Stimulated activated CD8-positive, alpha-beta memory T cell treated with anti-CD3 and anti-CD28 coated beads, Interleukin-12 subunit alpha, Interleukin-12 subunit beta, amount 100 ng/mL, for 1 hour (primary cell): Measurements from ENCODE around the gene ZNF280A.
"Not testable (repeated sequence)": the region's sequence is repeated elsewhere in the genome, so short reads cannot be mapped to it uniquely, and the experiment has no call there.

Experiments
- DNase-seq: peaks from one replicate; pipeline ENCODE4 v3.0.0-alpha.2; 2020; ENCODE audit warnings: low read depth

Gene ZNF280A

GRCh38 chr22:22513619-22514018 is 6.5 kb downstream of the ZNF280A start:
- no peak for DNase-seq

GRCh38 chr22:22512951-22513350 is 7.1 kb downstream of the ZNF280A start:
- no peak for DNase-seq

DNA sequence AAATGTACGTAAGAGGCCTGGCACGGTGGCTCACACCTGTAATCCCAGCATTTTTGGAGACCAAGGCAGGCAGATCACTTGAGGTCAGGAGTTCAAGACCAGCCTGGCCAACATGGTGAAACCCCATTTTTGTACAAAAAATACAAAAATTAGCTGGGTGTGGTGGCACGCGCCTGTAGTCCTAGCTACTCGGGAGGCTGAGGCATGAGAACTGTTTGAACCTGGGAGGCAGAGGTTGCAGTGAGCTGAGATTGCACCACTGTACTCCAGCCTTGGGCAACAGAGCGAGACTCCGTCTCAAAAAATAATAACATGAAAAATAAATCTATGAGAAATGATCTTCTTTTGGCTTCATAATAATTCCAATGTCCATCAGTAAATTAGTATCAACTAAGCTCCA is 9.2 kb downstream of the ZNF280A start:
- DNase-seq, result not testable (repeated sequence)

DNA sequence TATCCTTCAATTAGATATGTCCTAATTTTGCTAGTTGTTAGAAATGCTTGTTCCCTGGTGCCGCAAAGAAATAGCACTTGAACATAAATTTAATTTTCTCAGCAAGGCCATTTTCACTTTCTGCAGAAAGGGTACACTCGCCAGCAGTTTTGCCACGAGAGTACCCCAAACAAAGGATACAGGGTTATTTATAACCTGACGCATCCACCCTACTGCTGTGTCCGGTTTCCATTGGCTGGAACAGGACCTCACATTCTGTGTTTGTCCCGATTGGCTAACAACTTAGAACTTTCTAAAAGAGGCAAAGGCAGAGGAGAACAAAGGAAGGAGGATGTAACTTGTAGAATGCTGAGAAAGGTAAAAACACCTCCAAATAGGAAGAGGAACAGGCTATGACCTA is 10.2 kb downstream of the ZNF280A start:
- DNase-seq, result not testable (repeated sequence)

- DNase-seq, result peak; percentile 60
Measured at GRCh38 chr22:22508274-22509176, 11.5 kb downstream of the ZNF280A start, which contains the start of gene ZNF280B. TSS of gene ZNF280B (minus strand) at chr22:22508742. CDS start at chr22:22489398, 19,344 bp downstream.

GRCh38 chr22:22507743-22508273 is 12.3 kb downstream of the ZNF280A start:
- no peak for DNase-seq

- DNase-seq, result no peak
Measured at GRCh38 chr22:22506736-22507135, 13.3 kb downstream of the ZNF280A start.

- no peak for DNase-seq
Measured at GRCh38 chr22:22498267-22498666, 21.8 kb downstream of the ZNF280A start.

DNA sequence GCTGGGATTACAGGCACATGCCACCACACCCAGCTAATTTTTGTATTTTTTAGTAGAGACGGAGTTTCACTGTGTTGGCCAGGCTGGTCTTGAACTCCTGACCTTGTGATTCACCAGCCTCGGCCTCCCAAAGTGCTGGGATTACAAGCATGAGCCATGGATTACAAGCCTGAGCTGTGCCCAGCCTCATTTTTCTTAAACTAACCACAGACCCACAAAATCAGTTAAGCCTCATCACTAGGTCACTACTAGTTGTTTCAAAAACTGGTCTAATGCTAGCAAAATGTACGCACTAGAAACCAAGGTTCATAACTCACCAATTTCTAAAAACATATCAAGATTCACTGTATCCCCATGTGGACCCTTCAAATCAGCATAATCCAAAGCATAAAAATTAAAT is 28.5 kb downstream of the ZNF280A start:
- DNase-seq, result not testable (repeated sequence)

DNA sequence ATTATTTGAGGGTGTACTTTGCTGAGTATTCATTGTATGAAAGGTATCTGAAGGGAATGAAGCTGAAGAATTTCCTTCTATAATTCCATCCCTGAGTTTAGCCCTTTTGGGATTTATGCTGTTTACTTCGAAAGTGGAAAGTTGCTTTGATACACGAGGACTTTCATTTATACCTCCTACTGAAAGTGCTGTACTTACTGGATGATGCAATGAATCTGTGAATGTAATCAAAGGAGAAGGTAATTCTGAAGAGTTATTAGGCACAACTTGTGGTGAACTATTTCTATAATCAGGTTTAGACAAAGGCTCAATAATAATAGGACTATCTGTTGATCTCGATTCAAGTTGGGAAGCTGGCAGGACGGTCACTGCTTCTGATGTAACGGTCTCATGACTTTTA is 31.3 kb downstream of the ZNF280A start:
- DNase-seq, result no peak

- no peak for DNase-seq
Measured at GRCh38 chr22:22487869-22488597, 32.0 kb downstream of the ZNF280A start.

DNA sequence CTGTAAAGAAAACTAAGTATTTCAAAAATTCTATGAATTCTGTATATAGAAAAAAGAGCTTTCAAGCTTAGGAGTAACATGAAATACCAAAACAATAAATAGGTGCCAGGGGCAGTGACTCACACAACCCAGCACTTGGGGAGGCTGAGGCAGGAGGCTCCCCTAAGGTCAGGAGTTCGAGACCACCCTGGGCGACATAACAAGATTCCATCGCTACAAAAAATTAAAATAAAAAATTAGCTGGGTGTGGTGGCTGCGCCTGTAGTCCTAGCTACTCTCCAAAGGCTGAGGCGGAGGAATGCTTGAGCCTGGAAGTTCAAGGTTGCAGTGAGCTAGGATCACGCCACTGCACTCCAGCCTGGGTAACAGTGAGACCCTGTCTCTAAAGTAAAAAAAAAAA is 33.0 kb downstream of the ZNF280A start:
- DNase-seq, result no peak

- DNase-seq, result no peak
Measured at GRCh38 chr22:22486132-22486899, 33.8 kb downstream of the ZNF280A start.

- DNase-seq, result no peak
Measured at GRCh38 chr22:22485524-22485923, 34.5 kb downstream of the ZNF280A start.

DNA sequence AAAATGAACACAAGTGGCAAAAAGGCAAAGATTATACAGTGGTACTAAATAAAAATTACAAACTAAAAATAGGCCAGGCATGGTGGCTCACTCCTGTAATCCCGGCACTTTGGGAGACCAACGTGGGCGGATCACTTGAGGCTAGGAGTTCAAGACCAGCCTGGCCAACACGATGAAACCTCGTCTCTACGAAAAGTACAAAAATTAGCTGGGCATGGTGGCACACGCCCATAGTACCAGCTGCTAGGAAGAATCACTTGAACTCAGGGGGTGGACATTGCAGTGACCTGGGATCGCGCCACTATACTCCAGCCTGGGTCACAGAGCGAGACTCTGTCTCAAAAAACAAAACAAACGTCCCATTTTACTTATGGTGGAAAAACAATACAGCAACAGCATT is 36.0 kb downstream of the ZNF280A start:
- DNase-seq, result no peak

- no peak for DNase-seq
Measured at GRCh38 chr22:22480940-22481339, 39.1 kb downstream of the ZNF280A start.

- DNase-seq, result no peak
Measured at GRCh38 chr22:22479999-22480532, 40.0 kb downstream of the ZNF280A start.

- DNase-seq, result no peak
Measured at GRCh38 chr22:22479116-22479515, 41.0 kb downstream of the ZNF280A start.

- no peak for DNase-seq
Measured at GRCh38 chr22:22478470-22478869, 41.6 kb downstream of the ZNF280A start.

- no peak for DNase-seq
Measured at GRCh38 chr22:22474733-22475132, 45.3 kb downstream of the ZNF280A start.

GRCh38 chr22:22471104-22471503 is 49.0 kb downstream of the ZNF280A start:
- not testable (repeated sequence) for DNase-seq

DNA sequence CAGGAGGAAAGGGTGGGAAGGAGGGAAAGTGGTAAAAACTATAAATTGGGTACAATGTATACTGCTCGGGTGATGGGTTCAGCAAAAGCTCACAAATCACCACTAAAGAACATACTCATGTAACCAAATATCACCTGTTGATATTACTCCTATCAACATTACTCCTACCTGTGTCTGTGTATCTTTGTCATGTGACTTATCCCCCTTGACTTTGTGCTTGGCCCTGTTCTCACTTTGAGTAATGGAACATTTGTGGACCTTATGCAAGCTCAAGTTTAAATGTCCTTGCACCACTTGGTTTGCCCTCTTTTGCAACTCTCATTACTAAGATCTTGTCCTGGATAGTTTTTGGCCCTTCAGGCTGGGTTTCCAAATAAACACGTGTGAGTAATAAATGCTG is 50.5 kb downstream of the ZNF280A start:
- no peak for DNase-seq
